ENCODE results near the gene CDRT4. TPM values are rescaled to one million over a fixed set of nuclear protein-coding genes. Genes with fewer than 3 reads are reported as not detected.

Gene CDRT4
- total RNA-seq, 1 donor from 2014 or later: 10.1 TPM

DNA sequence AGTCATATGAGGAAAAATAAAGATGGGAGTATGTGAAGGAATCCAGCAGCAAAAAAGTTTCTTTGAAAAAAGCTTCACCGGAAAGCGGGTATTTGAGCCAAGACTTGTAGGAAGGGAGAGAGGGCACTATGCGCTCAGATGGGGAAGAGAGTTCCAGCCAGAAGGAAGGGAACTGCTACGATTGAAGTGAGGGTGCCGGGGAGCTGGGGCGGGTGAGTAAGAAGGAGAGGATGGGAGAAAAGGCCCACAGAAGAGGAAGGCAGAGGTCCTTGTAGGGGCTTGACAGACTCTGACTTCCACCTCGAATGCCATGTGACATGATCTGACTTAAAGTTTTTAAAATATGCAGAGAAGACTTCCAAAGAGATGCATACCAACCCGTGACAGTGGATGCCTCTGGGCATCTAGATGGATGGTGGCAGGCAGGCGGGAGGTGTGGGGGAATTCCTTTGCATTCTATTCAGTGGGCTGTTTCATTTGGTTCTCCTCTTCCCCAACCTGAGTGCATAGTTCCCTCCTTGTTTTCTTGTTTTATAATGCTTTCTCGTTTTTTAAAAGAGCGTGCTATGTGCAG lies 44.9 kb downstream of the CDRT4 start:
- TF ChIP-seq, protein P1, sequence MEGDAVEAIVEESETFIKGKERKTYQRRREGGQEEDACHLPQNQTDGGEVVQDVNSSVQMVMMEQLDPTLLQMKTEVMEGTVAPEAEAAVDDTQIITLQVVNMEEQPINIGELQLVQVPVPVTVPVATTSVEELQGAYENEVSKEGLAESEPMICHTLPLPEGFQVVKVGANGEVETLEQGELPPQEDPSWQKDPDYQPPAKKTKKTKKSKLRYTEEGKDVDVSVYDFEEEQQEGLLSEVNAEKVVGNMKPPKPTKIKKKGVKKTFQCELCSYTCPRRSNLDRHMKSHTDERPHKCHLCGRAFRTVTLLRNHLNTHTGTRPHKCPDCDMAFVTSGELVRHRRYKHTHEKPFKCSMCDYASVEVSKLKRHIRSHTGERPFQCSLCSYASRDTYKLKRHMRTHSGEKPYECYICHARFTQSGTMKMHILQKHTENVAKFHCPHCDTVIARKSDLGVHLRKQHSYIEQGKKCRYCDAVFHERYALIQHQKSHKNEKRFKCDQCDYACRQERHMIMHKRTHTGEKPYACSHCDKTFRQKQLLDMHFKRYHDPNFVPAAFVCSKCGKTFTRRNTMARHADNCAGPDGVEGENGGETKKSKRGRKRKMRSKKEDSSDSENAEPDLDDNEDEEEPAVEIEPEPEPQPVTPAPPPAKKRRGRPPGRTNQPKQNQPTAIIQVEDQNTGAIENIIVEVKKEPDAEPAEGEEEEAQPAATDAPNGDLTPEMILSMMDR (IDR thresholded peaks at IDR 0.05): no peak
- DNase-seq (ENCODE audit: extremely low spot score, unreplicated experiment): no peak
- H3K9me3 Mint-ChIP-seq (ENCODE audit: unreplicated experiment): no peaks in the 10 kb centered on the region
- H3K27ac Mint-ChIP-seq (ENCODE audit: unreplicated experiment): peak overlapping the region; percentile 81
- no peaks in the 10 kb centered on the region for H3K36me3 Mint-ChIP-seq (ENCODE audit: unreplicated experiment)
- peaks cover 40% of the 10 kb centered on the region for H3K4me1 Mint-ChIP-seq (ENCODE audit: unreplicated experiment)
- no peaks in the 10 kb centered on the region for H3K27me3 Mint-ChIP-seq (ENCODE audit: unreplicated experiment)
- H3K4me3 Mint-ChIP-seq (ENCODE audit: unreplicated experiment): no peak overlapping the region

DNA sequence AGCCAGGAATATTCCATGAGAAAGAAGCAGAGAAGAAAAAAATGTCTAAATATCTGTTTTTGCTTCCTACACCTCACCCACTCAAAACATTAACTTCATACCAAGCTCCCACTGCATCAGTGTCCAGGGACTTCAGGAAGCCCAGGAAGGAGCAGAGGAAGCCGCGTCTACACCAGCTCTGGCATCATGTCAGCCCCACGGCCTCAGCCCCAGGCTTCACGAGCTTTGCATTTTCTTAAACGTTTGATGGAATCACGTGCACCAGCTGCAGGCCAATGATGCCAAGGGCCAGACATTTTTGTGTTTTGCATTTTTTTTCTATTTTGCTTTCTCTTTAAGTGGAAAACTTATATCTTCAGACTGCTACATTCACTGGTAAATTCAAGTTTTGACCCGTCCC lies 48.6 kb downstream of the CDRT4 start:
- H3K9me3 Mint-ChIP-seq (ENCODE audit: unreplicated experiment): no peaks in the 10 kb centered on the region
- H3K4me3 Mint-ChIP-seq (ENCODE audit: unreplicated experiment): no peak overlapping the region
- peaks cover 3% of the 10 kb centered on the region for H3K36me3 Mint-ChIP-seq (ENCODE audit: unreplicated experiment)
- peak overlapping the region; percentile 36 for H3K27ac Mint-ChIP-seq (ENCODE audit: unreplicated experiment)
- DNase-seq (ENCODE audit: extremely low spot score, unreplicated experiment): no peak
- H3K27me3 Mint-ChIP-seq (ENCODE audit: unreplicated experiment): no peaks in the 10 kb centered on the region
- H3K4me1 Mint-ChIP-seq (ENCODE audit: unreplicated experiment): peaks cover 44% of the 10 kb centered on the region
- TF ChIP-seq, protein P1 (IDR thresholded peaks at IDR 0.05): no peak

DNA sequence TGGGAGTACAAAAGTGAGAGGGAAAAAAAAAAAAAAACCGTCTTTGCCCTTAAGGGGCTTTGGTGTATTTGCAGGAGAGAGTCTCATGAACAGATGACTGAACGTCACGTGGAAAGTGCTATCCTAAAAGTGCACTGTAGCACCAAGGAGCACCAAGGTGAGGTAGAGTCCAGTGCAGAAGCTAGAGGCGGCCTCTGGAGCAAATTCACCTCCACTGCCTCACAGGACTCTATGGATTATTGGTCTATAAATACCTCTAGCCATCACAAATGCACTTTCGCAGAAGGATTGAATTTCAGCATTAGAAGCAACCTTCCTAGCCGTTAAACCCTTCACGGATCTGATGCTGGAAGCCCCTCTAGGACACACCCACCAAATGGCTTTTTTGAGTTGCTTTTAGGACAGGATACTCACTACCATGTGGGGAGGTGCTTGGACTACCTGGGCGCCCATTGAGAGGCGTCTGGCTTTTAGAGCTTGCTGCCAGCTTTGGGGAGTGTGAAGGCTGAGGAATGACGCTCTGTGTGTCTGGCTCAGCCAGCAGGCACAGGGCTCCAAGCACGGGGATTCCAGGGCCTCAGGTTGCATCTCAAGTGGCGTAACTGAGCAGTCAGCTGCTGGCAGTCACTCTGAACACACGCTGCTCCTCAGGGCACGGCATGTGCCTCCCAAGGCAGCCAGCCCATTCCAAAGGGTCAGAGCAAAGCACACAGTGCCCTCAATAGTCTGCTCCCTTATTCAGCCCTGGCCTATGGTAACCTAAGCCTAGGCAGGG lies 52.7 kb downstream of the CDRT4 start:
- peaks cover 46% of the 10 kb centered on the region for H3K4me1 Mint-ChIP-seq (ENCODE audit: unreplicated experiment)
- TF ChIP-seq, protein P1 (IDR thresholded peaks at IDR 0.05): no peak
- no peak overlapping the region for H3K4me3 Mint-ChIP-seq (ENCODE audit: unreplicated experiment)
- H3K36me3 Mint-ChIP-seq (ENCODE audit: unreplicated experiment): peaks cover 3% of the 10 kb centered on the region
- no peaks in the 10 kb centered on the region for H3K9me3 Mint-ChIP-seq (ENCODE audit: unreplicated experiment)
- no peak for DNase-seq (ENCODE audit: extremely low spot score, unreplicated experiment)
- H3K27ac Mint-ChIP-seq (ENCODE audit: unreplicated experiment): no peak overlapping the region
- no peaks in the 10 kb centered on the region for H3K27me3 Mint-ChIP-seq (ENCODE audit: unreplicated experiment)

DNA sequence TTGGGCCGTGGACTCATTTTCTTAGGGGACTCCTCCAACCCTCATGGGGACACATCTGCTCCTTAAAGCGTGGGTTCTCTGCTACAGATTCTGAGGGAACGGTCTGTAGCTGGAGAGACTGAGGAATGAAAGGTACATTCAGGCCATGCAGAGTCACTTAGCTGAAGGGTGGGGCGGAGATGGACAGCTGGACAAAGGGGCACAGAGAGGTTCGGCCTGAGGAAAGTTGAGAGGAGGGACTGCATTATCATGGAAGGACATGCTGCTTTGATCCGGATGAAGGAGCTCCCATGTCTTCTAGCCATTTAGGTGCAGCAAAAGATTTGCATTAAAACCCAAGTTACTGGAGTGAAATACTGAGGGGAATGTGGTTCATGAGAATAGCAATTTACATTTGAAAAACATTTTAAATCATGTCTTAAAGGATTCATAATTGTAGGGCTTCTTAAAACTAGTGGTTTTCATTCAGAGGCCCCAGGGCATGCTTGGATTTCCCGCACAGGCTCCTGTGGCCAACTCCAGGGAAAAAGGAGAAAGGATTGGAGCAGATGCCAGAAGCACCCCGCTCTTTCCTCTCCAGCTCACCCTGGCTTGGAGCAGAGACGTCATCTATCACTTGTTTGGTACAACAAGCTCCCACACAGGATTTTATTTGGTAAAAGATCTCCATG lies 54.2 kb downstream of the CDRT4 start:
- H3K9me3 Mint-ChIP-seq (ENCODE audit: unreplicated experiment): no peaks in the 10 kb centered on the region
- no peak overlapping the region for H3K27ac Mint-ChIP-seq (ENCODE audit: unreplicated experiment)

More for the DNA sequence above, 54.2 kb downstream of the CDRT4 start:
- Mint-ChIP-seq H3K4me1 (ENCODE audit: unreplicated experiment) (peaks cover 49% of the 10 kb centered on the region), H3K4me3 (ENCODE audit: unreplicated experiment) (no peak overlapping the region), H3K27me3 (ENCODE audit: unreplicated experiment) (no peaks in the 10 kb centered on the region), H3K36me3 (ENCODE audit: unreplicated experiment) (peaks cover 3% of the 10 kb centered on the region)
- TF ChIP-seq, protein P1 (IDR thresholded peaks at IDR 0.05): no peak
- no peak for DNase-seq (ENCODE audit: extremely low spot score, unreplicated experiment)

All from osteocyte (in vitro differentiated cells).